ENCODE data around the gene C2orf81.

Gene C2orf81

DNA sequence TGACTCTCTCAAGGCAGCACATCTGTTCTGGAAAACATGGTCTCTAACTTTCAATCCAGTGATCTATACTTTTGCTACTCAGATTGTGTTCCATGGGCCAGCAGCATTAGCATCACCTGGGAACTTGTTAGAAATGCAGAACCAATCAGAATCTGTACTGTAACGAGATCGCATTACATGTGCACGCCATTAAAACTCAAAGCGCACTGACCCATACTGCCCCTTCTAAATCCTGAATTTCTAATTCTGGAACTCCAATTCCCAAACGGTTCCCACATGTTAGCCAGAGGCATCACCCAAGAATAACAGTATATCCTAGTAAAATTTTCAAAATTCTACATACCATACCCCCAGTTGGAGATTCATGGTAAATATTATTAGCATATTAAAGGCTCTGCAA lies 30.8 kb downstream of the C2orf81 start:
- DNase-seq (ENCODE audit: low read depth), result no peak

DNA sequence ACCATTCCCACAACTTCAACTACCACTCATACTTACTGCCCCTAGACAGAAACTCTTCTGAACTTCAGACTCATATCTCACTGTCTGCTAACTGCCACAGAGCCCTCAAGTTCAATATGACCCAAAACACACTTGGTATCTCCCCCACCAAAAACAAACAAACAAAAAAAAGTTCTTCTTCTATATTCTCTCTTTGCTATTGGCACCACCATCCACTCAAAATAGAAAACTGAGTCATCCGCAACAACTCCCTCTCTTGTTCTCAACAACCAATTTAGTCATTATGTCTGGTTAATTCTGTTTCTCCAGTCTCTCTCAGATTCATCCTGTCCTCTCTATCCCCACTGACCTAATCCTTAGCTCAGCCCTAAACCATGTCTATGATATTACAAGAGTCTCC lies 34.1 kb downstream of the C2orf81 start:
- DNase-seq (ENCODE audit: low read depth), result no peak

DNA sequence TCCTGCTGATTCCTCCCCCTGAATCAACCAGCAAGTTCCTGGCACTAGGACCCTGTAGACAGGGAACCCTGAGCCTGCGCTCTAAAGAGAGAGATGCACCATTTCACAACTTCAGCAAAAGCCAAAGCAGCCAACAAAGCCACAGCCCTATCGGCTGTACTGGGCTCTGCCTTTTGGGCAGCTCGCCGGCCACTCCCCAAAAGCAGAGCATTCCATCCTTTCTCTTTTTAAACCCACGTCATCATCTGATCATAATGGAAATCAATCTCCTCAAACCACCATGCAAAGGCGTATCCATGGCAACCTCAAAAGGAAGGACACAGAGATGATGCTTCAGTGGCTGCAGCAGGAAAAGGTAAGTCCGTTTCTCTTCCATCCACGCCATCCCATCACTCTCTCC lies 36.0 kb downstream of the C2orf81 start:
- DNase-seq (ENCODE audit: low read depth), result no peak

DNA sequence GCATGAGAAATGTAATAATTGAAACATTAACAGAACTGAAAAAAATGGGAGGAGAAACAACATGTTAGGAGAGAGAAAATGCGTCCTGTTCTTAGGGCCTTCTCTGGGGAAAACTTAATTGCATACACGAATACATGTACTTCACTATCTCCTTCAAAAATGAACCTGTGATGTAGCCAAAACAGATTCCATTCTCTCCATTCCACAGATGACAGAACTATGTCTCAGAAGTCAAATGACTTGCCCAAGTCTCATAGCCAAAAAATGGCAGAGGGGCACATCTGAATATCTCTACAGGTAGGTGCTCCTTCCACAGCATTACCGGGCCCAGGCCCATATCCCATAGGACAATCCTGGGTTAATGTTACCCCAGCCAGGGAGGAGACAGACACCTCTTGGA lies 37.4 kb downstream of the C2orf81 start:
- no peak for DNase-seq (ENCODE audit: low read depth)

DNA sequence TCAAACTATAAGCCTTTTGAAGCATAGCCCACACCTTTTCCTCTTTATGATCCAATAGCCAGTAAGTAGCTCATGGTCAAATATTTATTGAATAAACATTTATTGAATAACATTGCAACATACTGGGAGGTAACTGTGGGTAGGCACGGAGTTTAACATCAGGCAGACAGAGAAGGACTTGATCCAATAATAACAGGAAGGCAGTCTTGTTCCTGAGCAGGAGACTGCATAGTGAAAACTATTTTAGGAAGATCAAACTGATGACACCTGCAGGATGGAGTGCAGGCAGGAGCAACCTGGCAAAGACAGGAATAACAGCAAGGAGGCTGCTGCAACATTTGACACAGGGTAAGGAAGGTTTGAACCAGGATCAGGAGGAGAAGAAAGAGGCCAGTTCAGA lies 38.2 kb downstream of the C2orf81 start:
- no peak for DNase-seq (ENCODE audit: low read depth)

DNA sequence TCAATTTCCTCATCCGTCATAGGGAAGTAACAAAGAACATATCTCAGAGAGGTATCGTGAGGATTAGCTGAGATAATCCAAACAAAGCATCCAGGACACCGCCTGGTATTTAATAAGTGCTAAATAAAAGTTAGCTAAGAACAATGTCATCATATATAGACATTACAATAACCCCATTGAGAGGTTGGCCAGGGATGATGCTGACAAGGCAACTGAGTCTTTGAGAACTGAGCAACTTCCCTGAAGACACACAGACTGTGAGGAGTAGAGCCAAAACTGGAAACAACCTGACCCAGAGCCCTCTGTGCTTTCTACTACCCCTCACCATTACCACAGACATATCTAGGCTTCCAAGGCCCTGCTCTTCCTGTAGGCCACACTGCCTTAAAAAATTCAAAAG lies 39.7 kb downstream of the C2orf81 start:
- DNase-seq (ENCODE audit: low read depth), result no peak

DNA sequence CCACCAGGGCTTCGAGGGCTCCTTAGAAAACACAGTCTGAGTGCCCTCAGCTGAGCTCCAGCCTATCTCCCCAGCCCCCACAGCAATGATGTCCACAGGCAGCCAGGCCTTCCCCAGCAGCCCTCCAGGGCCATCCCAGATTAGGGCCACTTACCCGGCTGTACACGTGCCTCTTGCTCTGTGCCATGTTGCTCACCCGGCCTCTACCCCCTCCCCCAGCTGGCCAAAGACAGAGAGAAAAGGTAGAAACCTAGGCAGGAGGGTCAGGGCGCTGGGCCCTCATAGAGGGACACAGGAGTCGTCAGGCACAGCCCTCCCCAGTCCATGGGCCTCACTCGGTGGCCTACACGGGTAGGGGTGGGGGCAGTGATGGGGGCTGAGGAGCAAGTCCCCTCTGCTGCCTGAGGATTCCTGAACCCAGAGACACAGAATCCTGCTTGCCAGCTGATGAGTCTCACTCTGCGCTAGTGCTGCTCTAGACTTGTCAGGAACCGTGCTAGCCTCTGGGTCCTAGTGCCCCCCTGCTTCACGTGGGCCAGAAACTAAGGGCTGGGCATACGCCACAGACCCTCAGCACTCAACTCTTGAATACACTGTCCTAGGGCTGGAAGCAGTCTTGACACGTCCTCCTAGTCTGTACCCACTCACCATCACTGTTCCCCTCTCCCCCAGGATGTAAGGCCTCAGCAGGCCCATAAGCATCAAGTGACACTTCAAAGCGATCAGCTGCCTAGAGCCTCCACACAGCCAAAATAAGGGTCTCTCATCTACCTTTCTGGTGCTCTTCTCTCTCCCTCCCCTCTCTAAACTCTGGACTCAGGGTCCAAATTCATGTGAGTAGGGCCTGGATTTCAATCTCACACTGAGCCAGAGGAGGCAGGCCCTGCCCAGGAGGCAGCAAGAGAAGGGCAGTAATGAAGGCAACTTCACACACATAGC lies 41.3 kb downstream of the C2orf81 start, which contains the start of gene DCTN1:
DCTN1 (minus strand) TSS at position 461 of the 939 bp plus-strand sequence; CDS start at position 187, 274 bp downstream.
- DNase-seq (ENCODE audit: low read depth), result no peak

DNA sequence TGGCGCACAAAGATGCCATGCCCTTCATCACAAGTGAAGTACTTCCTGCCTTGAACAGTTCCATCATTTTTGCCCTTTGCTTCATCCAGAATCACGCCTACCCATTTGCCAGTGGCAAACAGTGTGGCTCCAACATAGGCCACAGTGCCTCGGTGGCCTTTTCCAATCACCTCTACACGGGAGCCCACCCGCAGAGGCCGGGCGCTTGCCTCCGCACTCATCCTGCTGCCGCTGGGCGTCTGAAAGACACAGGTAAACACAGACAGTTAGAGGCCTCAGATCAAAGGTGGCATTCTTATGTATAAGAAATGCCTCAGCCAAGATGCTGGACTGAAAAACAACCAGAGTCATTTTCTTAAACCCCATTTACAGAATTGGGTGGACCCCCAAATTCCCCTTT lies 43.4 kb downstream of the C2orf81 start:
- DNase-seq (ENCODE audit: low read depth), result no peak

DNA sequence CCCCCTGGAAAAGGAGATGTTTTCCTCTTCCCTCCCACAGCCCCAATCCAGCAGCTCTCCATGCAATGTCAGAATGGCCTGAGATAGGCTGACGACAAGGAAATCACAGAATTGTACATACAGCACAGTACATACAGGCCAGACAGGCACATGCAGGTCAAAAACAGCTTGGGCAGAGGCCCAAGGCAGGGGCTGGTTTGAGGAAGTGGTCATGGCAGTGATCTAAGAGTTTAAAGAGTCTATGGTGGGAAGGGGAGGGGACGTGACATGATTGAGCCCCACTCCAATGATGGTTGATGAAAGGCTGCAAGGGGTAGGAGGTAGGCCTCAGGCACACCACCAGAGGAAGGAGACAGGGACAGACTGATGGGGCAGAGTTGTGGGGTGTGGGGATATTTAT lies 45.6 kb downstream of the C2orf81 start:
- DNase-seq (ENCODE audit: low read depth), result no peak

DNA sequence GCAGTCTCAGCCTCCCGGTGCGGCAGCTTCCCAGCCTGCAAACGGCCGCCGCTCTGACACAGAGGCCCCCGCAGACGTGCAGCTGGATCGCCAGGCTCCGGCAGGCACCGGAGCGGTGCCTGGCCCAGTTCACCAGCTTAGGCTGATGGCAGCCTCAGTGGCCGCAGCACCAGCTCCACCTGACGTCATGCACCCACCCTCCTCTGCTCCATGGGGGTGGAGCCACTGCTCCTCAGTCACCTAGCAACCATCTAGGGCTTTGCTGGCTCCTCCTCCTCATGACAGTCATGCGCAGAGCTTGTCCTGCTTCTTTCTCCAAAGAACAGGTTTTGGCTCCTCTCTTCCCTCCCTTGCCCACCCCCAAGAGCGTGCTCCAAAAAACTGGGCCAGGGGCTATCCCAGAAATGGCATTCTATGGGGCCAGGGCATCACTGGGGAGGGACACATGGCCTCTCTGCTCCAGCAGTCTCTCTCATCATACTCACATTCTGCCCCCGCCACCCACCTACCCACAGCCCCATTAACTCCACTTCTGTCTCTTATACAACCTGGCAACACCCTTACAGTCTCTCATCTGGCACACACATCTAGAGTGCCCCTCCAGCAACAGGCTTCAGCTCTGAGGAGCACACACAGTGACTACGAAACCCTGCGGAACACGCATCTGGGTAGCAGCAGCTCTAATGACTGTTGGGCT lies 46.8 kb downstream of the C2orf81 start:
- no peak for DNase-seq (ENCODE audit: low read depth)

DNA sequence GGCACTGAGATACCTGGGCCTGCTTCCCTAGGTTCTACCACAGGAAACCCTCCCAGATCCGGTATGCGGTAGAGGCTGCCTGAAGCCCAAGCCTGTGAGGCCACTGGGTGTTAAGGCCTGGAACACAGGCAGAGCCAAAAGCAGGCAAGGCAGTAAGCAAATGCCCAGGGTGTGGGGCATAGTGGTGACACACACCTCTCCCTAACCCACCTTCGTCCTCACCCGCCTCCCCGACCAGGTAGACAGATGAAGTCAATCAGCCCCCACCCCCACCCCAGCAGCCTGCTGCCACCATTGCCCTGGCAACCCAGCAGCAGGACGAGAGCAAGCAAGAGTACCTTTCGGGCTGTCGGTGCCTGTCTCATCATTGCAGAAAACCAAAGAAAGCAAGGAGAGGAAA lies 47.4 kb downstream of the C2orf81 start:
- no peak for DNase-seq (ENCODE audit: low read depth)

DNA sequence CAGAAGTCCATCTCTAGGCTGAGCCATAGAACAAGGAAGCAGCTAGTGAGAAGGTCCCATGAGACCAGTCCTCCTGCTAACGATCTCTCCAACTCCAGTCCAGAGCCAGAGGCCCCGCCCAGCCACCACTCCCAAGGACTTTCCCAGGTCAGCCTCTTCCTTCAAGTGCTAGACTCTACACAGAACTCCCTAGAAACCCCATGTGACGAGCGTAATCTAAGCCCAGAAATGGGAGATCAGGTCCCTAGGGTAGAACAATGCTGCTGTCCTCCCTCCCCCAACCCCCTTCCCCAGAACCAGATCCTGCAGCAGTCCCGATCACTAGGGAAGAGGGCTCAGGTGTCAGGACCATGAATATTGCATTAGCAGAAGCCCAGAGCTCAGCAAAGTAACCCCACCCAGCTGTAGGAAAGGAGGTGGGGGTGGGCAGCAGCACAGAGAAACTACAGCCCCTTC lies 48.2 kb downstream of the C2orf81 start:
- DNase-seq (ENCODE audit: low read depth), result no peak

DNA sequence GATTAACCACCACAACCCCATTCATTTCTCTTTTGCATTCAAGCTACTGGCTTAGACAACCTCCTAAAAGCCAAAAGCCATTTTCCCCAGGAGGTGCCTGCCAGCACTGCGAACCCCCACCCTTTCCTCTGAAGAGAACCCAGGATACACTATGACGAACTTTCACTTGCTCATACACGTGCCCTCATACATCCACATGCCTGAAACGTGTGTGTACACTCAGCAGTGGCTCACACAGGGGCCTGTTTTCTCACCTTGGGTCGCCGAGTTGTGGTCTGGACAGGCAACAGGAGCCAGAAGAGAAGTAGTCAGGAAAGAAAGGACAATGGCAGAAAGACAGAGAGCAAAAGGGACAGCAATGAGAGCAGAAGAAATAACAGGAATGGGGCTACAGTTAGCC lies 48.7 kb downstream of the C2orf81 start:
- no peak for DNase-seq (ENCODE audit: low read depth)

DNA sequence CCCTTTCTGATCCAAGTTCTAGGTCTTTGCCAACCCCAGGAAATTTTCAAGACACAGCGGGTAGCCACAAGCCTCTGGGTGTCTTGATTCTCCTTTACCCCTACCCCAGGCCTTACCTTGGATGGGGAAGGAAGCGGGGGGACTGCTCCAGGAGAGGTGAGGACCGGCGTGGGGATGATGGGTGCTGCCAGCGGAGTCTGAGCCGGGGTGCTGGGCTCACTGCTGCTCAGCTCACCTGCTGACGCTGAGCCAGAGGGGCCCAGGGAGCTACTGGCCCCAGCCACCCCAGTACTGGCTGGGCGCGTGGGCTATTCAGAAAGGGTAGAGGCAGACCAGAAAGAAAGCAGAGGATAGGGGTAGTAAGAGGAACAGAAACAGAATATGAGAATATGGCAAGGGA lies 50.0 kb downstream of the C2orf81 start:
- DNase-seq (ENCODE audit: low read depth), result no peak

DNA sequence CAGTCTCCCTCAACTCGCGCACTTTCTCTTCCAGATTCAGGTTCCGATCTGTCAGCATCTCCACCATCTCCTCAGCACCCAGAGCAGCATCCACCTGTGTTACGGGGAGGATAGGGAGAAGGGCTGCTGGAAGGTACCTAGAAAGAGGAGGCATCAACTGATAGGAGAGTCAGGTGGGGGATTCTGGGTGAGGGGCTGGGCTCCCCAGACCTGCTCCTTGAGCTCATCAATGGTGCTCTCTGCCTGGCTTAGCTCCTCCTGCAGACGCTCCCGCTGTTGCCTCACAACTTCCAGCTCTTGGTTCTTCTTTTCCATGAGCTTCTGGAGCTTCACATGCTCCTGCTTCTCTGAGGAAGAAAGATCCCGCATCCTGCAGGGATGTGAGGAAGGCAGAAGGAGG lies 51.4 kb downstream of the C2orf81 start:
- no peak for DNase-seq (ENCODE audit: low read depth)

DNA sequence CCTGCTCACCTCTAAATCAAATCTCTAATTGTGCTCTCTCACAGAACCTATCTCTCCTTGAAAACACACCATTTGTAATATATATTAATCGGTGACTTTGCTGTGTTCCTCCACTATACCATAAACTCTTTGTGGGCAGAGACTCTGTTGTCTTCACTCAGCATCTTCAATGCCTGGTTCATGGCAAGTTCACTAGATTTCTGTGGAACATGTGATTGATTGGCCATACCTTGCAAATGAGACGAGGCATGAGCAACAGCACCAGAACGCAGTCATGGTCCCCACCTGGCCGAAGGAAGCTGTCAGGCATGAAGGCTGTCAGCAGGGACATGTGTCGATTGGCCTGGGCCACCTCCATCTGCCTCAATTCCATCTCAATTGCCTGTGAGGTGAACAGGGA lies 52.9 kb downstream of the C2orf81 start:
- DNase-seq (ENCODE audit: low read depth), result no peak

DNA sequence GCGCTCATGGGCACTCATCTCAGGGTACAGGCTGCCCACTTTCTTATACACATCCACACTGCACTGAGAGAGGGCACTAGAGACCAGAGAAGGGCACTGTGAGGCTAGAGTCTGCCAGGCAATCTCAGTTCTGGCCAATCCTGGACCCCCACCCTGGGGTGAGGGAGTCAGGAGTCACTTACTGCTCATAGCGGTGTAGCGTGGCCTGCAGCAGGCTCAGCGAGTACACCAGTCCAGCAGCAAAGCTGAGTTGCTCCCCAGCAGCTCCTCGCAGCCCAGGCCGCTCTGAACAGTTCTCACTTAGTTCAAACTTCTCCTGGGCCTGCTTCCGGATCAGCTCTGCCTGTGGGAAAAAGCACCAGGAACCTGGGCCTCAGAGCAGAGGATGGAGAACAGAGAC lies 53.6 kb downstream of the C2orf81 start:
- DNase-seq (ENCODE audit: low read depth), result no peak

DNA sequence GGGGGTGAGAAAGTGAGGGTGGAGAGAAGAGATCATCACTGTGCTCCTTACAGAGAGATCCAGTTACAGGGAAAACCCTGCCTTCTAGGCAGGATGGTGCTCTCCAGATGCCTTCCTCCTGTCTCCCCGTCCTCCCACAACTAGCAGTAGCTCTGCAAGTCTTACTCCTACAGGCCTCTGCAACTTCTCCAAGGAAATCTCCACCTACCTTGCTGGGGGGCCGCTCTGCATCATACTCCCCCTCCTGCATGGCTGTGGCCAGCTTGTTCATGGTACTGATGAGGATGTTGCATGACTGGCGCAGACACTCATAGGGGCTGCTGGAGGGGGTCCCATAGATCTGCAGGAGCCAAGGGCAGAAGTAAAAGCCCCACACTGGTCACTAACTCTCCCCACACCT lies 55.4 kb downstream of the C2orf81 start:
- DNase-seq (ENCODE audit: low read depth), result no peak

DNA sequence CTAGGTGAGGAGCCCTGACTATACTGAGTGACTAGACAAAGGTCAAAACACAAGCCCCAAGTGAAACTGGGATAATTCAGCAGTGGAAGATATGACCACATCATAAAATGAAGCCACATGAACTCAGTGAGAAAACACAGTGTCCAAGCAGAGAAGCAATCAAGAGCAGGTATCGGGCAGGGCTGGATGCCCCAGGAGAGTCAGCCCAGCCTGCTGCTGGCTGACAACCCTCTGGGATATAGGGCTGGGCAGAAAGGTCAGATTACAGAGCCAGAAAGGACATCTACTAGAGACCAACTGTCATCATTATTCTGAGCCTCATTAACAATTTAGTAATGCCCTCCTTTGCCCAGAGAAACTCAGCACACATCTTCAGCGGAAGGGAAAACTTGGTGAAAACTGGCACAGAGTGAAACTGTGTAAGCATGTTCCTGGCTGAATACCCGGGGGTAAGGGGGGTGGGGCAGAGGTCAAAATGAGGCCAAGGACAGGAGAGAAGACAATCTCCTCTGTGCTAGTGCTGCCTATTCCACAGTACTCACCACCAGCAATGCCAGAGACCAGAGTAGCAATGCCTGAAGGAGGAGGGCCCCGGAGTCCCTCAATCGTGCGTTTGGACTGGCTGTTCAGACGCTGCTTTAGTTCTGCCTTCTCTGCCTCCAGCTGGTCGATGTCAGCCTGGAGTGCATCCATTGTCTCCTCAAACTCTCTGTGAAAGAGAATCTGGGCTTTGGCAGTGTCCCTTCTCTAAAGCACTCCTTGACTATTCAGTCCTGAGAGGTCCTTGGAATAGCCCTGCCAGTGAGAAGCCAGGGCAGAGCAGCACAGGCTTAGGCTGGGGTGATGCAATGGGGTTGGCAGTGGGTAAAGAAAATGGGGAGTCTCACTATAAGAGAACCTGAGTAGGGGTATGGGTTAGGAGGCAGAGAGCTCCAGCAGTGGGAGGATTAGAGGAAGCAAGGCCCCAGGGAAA lies 56.6 kb downstream of the C2orf81 start:
- DNase-seq (ENCODE audit: low read depth), result no peak

All from T follicular helper cell (primary cell).